WTC11 (cell line): ENCODE data around the gene LCP1. TPM values are rescaled to one million over a fixed set of nuclear protein-coding genes. Genes with fewer than 3 reads are reported as not detected.

Experiments used
- ATAC-seq: fragments of 200-7000 bp; cut with Tn5 transposase; 2 replicates; pipeline ENCODE4 v1.10.0; 2021; ENCODE audit warnings: mild to moderate bottlenecking, moderate library complexity
- CTCF ChIA-PET: fragments of 300-600 bp; sonication (Branson Sonifier 250); formaldehyde crosslinking; loops from one replicate; lab custom pipeline; 2021; ENCODE audit warnings: antibody characterized with exemption; lab: Charles Lee
- POLR2A ChIA-PET: fragments of 350-600 bp; sonication (Branson Sonifier 250); formaldehyde crosslinking; loops from one replicate; lab custom pipeline; 2021; ENCODE audit warnings: antibody characterized with exemption; lab: Charles Lee
- DNase-seq: peaks from one replicate; pipeline ENCODE4 v3.0.0; 2021; ENCODE audit warnings: low spot score
- H3K27ac Mint-ChIP-seq: 2 replicates; pipeline ENCODE4 v1.8.0; 2021; ENCODE audit warnings: mixed read lengths
- H3K27me3 Mint-ChIP-seq: 2 replicates; pipeline ENCODE4 v1.8.0; 2021; ENCODE audit warnings: low read depth, mild to moderate bottlenecking, moderate library complexity, mixed read lengths
- H3K36me3 Mint-ChIP-seq: 2 replicates; pipeline ENCODE4 v1.8.0; 2021; ENCODE audit warnings: mixed read lengths
- H3K4me1 Mint-ChIP-seq: 2 replicates; pipeline ENCODE4 v1.8.0; 2022; ENCODE audit warnings: mixed read lengths
- H3K4me3 Mint-ChIP-seq: 2 replicates; pipeline ENCODE4 v1.8.0; 2021; ENCODE audit warnings: mild to moderate bottlenecking, moderate library complexity, mixed read lengths
- H3K9me3 Mint-ChIP-seq: 2 replicates; pipeline ENCODE4 v1.8.0; 2021; ENCODE audit warnings: mixed read lengths
- ATF1 ChIP-seq: sonication (generic); formaldehyde crosslinking; IDR thresholded peaks from 2 replicates; pipeline ENCODE4 v1.8.1; 2023; ENCODE audit warnings: mild to moderate bottlenecking, moderate library complexity, missing genetic modification reagents
- CTCF ChIP-seq: fragments of 200-600 bp; IDR thresholded peaks from 2 replicates; pipeline ENCODE4 v1.8.0; 2022; ENCODE audit warnings: antibody characterized with exemption
- E2F1 ChIP-seq: sonication (generic); formaldehyde crosslinking; IDR thresholded peaks from 2 replicates; pipeline ENCODE4 v1.8.0; 2022; ENCODE audit warnings: mild to moderate bottlenecking, missing genetic modification reagents
- ETV6 ChIP-seq: sonication (generic); formaldehyde crosslinking; IDR thresholded peaks from 2 replicates; pipeline ENCODE4 v1.8.1; 2022; ENCODE audit warnings: mild to moderate bottlenecking, missing genetic modification reagents
- FOXP1 ChIP-seq: sonication (generic); formaldehyde crosslinking; IDR thresholded peaks from 2 replicates; pipeline ENCODE4 v1.8.0; 2022; ENCODE audit warnings: missing genetic modification reagents, mild to moderate bottlenecking, moderate library complexity, borderline replicate concordance
- GRHL2 ChIP-seq: fragments of 250-450 bp; sonication (Bioruptor Pico); IDR thresholded peaks from 2 replicates; pipeline ENCODE4 v1.8.0; 2022; ENCODE audit warnings: mild to moderate bottlenecking, moderate library complexity; ENCODE audit not compliant: insufficient replicate concordance, severe bottlenecking
- HMGXB4 ChIP-seq: sonication (generic); formaldehyde crosslinking; IDR thresholded peaks from 2 replicates; pipeline ENCODE4 v1.8.1; 2023; ENCODE audit warnings: mild to moderate bottlenecking, moderate library complexity, missing genetic modification reagents
- IRF1 ChIP-seq: sonication (generic); formaldehyde crosslinking; IDR thresholded peaks from 2 replicates; pipeline ENCODE4 v1.8.0; 2023; ENCODE audit warnings: missing genetic modification reagents
- JAZF1 ChIP-seq: fragments of 250-450 bp; sonication (Bioruptor Pico); IDR thresholded peaks from 2 replicates; pipeline ENCODE4 v1.9.0; 2021; ENCODE audit warnings: moderate library complexity, mild to moderate bottlenecking, inconsistent platforms
- JUN ChIP-seq: sonication (generic); formaldehyde crosslinking; IDR thresholded peaks from 2 replicates; pipeline ENCODE4 v1.8.0; 2023; ENCODE audit warnings: mild to moderate bottlenecking, missing genetic modification reagents
- MAX ChIP-seq: sonication (generic); formaldehyde crosslinking; IDR thresholded peaks from 2 replicates; pipeline ENCODE4 v1.8.0; 2022; ENCODE audit warnings: mild to moderate bottlenecking, missing genetic modification reagents
- MXD4 ChIP-seq: fragments of 250-450 bp; sonication (Bioruptor Pico); IDR thresholded peaks from 2 replicates; pipeline ENCODE4 v1.8.0; 2021; ENCODE audit warnings: mild to moderate bottlenecking, moderate library complexity, borderline replicate concordance
- PREB ChIP-seq: sonication (generic); formaldehyde crosslinking; IDR thresholded peaks from 2 replicates; pipeline ENCODE4 v1.8.1; 2022; ENCODE audit warnings: mild to moderate bottlenecking, missing genetic modification reagents, moderate library complexity, borderline replicate concordance
- RORB ChIP-seq: fragments of 250-450 bp; sonication (Bioruptor Pico); IDR thresholded peaks from 2 replicates; pipeline ENCODE4 v1.9.0; 2021; ENCODE audit warnings: mild to moderate bottlenecking
- SMAD3 ChIP-seq: sonication (generic); formaldehyde crosslinking; IDR thresholded peaks from 2 replicates; pipeline ENCODE4 v1.8.0; 2022; ENCODE audit warnings: missing genetic modification reagents, mild to moderate bottlenecking, borderline replicate concordance
- SOX15 ChIP-seq: fragments of 250-450 bp; sonication (Bioruptor Pico); IDR thresholded peaks from 2 replicates; pipeline ENCODE4 v1.9.0; 2021; ENCODE audit warnings: mild to moderate bottlenecking
- TEAD1 ChIP-seq: sonication (generic); formaldehyde crosslinking; IDR thresholded peaks from 2 replicates; pipeline ENCODE4 v1.8.0; 2022; ENCODE audit warnings: mild to moderate bottlenecking, missing genetic modification reagents
- ZNF138 ChIP-seq: sonication (generic); formaldehyde crosslinking; conservative IDR thresholded peaks from 2 replicates; pipeline ENCODE4 v1.8.1; 2022; ENCODE audit warnings: mild to moderate bottlenecking, moderate library complexity, missing genetic modification reagents
- ZNF219 ChIP-seq: sonication (generic); formaldehyde crosslinking; IDR thresholded peaks from 2 replicates; pipeline ENCODE4 v1.8.0; 2023; ENCODE audit warnings: missing genetic modification reagents, mild to moderate bottlenecking, borderline replicate concordance
- ZNF232 ChIP-seq: sonication (generic); formaldehyde crosslinking; IDR thresholded peaks from 2 replicates; pipeline ENCODE4 v1.8.0; 2022; ENCODE audit warnings: mild to moderate bottlenecking, missing genetic modification reagents
- ZNF396 ChIP-seq: fragments of 250-450 bp; sonication (Bioruptor Pico); IDR thresholded peaks from 2 replicates; pipeline ENCODE4 v1.8.0; 2021; ENCODE audit warnings: mild to moderate bottlenecking, moderate library complexity, borderline replicate concordance
- ZNF416 ChIP-seq: fragments of 250-450 bp; sonication (Bioruptor Pico); IDR thresholded peaks from 2 replicates; pipeline ENCODE4 v1.9.0; 2021; ENCODE audit warnings: mild to moderate bottlenecking, inconsistent platforms
- ZNF423 ChIP-seq: fragments of 250-450 bp; sonication (Bioruptor Pico); IDR thresholded peaks from 2 replicates; pipeline ENCODE4 v2.1.2; 2022; ENCODE audit warnings: mild to moderate bottlenecking, moderate library complexity
- total RNA-seq: library from RNA; stranded (reverse); gene quantifications from 3 replicates; pipeline ENCODE4 v1.2.3, GENCODE V29; 2021
- TF ChIP-seq, protein P1 (sequence below): sonication (generic); formaldehyde crosslinking; IDR thresholded peaks from 2 replicates; pipeline ENCODE4 v1.8.0; 2022; ENCODE audit warnings: mild to moderate bottlenecking, missing genetic modification reagents
- TF ChIP-seq, protein P2 (sequence below): sonication (generic); formaldehyde crosslinking; conservative IDR thresholded peaks from 2 replicates; pipeline ENCODE4 v1.8.1; 2022; ENCODE audit warnings: mild to moderate bottlenecking, missing genetic modification reagents

Gene LCP1
- total RNA-seq, 1 experiment from 2014 or later: 3.2 TPM

DNA sequence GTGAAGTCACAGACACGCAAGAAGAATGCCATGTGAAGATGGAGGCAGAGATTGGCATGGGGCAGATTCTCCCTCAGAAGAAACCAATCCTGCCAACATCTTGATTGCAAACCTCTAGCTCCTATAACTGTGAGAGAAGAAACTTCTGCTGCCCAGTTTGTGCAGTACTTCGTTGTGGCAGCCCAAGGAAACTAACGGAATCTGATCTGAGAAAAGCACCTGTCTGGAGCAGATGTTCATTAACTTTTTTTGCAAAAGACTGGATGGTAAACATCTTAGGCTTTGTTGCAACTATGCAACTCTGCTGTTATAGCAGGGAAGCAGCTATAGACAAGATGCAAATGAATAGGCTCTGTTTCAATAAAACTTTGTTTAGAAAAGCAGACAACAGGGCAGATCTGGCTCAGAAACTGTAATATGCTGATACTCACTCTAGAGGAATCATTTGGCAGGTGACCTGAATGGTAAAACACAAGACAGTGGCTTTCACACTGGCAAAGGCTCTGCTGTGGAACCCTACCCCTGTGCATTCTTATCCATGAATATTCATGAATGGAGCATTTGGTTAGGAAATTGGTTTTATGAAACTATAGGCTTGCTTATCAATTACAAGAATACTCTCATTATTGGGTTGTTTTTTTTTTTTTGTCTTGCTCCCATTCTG, 51.9 kb downstream of the LCP1 start:
- Mint-ChIP-seq H3K36me3 (no peaks in the 10 kb centered on the region), H3K4me3 (no peak overlapping the region), H3K9me3 (no peaks in the 10 kb centered on the region), H3K4me1 (peaks cover 11% of the 10 kb centered on the region), H3K27ac (no peak overlapping the region), H3K27me3 (no peaks in the 10 kb centered on the region)
- CTCF ChIA-PET: interaction anchor here (1.1 kb wide), 1 partner anchor 15 kb away, joined by 6 read pairs; no protein-coding TSS in a partner anchor
- no peak for DNase-seq
- ATAC-seq: no peak
- POLR2A ChIA-PET: no interaction called here
- TF ChIP-seq CTCF (no peak), SOX15 (no peak), ETV6 (CRISPR knock-in tag) (no peak), PREB (CRISPR knock-in tag) (no peak), MXD4 (CRISPR knock-in tag) (no peak), HMGXB4 (CRISPR knock-in tag) (no peak), TEAD1 (CRISPR knock-in tag) (no peak), ZNF423 (no peak), SMAD3 (CRISPR knock-in tag) (no peak)
- TF ChIP-seq, protein P1, sequence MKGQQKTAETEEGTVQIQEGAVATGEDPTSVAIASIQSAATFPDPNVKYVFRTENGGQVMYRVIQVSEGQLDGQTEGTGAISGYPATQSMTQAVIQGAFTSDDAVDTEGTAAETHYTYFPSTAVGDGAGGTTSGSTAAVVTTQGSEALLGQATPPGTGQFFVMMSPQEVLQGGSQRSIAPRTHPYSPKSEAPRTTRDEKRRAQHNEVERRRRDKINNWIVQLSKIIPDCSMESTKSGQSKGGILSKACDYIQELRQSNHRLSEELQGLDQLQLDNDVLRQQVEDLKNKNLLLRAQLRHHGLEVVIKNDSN (CRISPR knock-in tag): no peak

GRCh38 chr13:46129124-46129523, 52.9 kb downstream of the LCP1 start:
- H3K4me1 Mint-ChIP-seq: peaks cover 4% of the 10 kb centered on the region; the same call in 1 of the 2 replicates
- ATAC-seq (no peak), DNase-seq (no peak)
- no peak overlapping the region for H3K27ac Mint-ChIP-seq
- ChIA-PET CTCF (interaction anchor here (1.1 kb wide), 1 partner anchor 16 kb away, joined by 6 read pairs; no protein-coding TSS in a partner anchor), POLR2A (no interaction called here)
- TF ChIP-seq ZNF232 (CRISPR knock-in tag) (no peak), E2F1 (CRISPR knock-in tag) (no peak), ZNF396 (no peak), JUN (CRISPR knock-in tag) (no peak), ZNF416 (CRISPR knock-in tag) (no peak), FOXP1 (CRISPR knock-in tag) (no peak), SOX15 (no peak), JAZF1 (CRISPR knock-in tag) (no peak), GRHL2 (CRISPR knock-in tag) (no peak), ATF1 (CRISPR knock-in tag) (no peak), MAX (CRISPR knock-in tag) (no peak), IRF1 (no peak), ZNF423 (no peak), RORB (no peak), ZNF219 (CRISPR knock-in tag) (no peak), ZNF138 (CRISPR knock-in tag) (no peak)
- TF ChIP-seq, protein P2, sequence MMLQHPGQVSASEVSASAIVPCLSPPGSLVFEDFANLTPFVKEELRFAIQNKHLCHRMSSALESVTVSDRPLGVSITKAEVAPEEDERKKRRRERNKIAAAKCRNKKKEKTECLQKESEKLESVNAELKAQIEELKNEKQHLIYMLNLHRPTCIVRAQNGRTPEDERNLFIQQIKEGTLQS (CRISPR knock-in tag): no peak
- H3K27me3 Mint-ChIP-seq: no peaks in the 10 kb centered on the region
- H3K4me3 Mint-ChIP-seq: no peak overlapping the region
- no peaks in the 10 kb centered on the region for H3K36me3 Mint-ChIP-seq
- no peaks in the 10 kb centered on the region for H3K9me3 Mint-ChIP-seq
